Progenitor cell of endocrine pancreas (in vitro differentiated cells): ENCODE measurements around the gene ST7. TPM values are rescaled to one million over a fixed set of nuclear protein-coding genes. Genes with fewer than 3 reads are reported as not detected.

Experiments used
- DNase-seq: peaks from one replicate; pipeline ENCODE4 v3.0.0; 2021; ENCODE audit warnings: low spot score; ENCODE audit not compliant: unreplicated experiment
- H3K27ac Mint-ChIP-seq: 2 replicates; pipeline ENCODE4 v1.8.0; 2021; ENCODE audit warnings: mild to moderate bottlenecking, moderate library complexity, mixed read lengths
- H3K27me3 Mint-ChIP-seq: 2 replicates; pipeline ENCODE4 v1.8.0; 2021; ENCODE audit warnings: mixed read lengths
- H3K36me3 Mint-ChIP-seq: 2 replicates; pipeline ENCODE4 v1.8.0; 2022; ENCODE audit warnings: mixed read lengths; ENCODE audit not compliant: insufficient read depth
- H3K4me1 Mint-ChIP-seq: 2 replicates; pipeline ENCODE4 v1.8.0; 2021; ENCODE audit warnings: low read depth, mixed read lengths
- H3K4me3 Mint-ChIP-seq: 2 replicates; pipeline ENCODE4 v1.8.0; 2021; ENCODE audit warnings: low read depth, mild to moderate bottlenecking, moderate library complexity, mixed read lengths
- H3K9me3 Mint-ChIP-seq: 2 replicates; pipeline ENCODE4 v1.8.0; 2021; ENCODE audit warnings: low read depth, mixed read lengths
- CTCF ChIP-seq: fragments of 200-600 bp; sonication (generic); IDR thresholded peaks from one replicate; pipeline ENCODE4 v1.5.0; 2021; ENCODE audit warnings: antibody characterized with exemption, mild to moderate bottlenecking; ENCODE audit not compliant: unreplicated experiment
- microRNA-seq: library from miRNA; unstranded; fragments of <30 nt; microRNA quantifications from one replicate; pipeline ENCODE4 v1.1.0, GENCODE V29; 2020; ENCODE audit warnings: borderline number of aligned reads; ENCODE audit not compliant: unreplicated experiment
- total RNA-seq: library from RNA; stranded (reverse); gene quantifications from 2 replicates; pipeline ENCODE4 v1.2.1, GENCODE V29; 2021

ST7 gene
- total RNA-seq, 1 donor from 2014 or later = 24.8 TPM

- Mint-ChIP-seq H3K9me3 (no peaks in the 10 kb centered on the region), H3K36me3 (no peaks in the 10 kb centered on the region), H3K27me3 (peaks cover 13% of the 10 kb centered on the region), H3K4me1 (peaks cover 4% of the 10 kb centered on the region), H3K4me3 (no peak overlapping the region), H3K27ac (no peak overlapping the region)
- no peak for DNase-seq
- TF ChIP-seq CTCF = no peak
Observed at GRCh38 chr7:117273814-117274225, 320.5 kb downstream of the ST7 start.

- Mint-ChIP-seq H3K36me3 (no peaks in the 10 kb centered on the region), H3K27me3 (peaks cover 16% of the 10 kb centered on the region), H3K27ac (no peak overlapping the region), H3K9me3 (no peaks in the 10 kb centered on the region), H3K4me3 (no peak overlapping the region), H3K4me1 (peaks cover 4% of the 10 kb centered on the region)
- no peak for DNase-seq
- no peak for TF ChIP-seq CTCF
Observed at GRCh38 chr7:117274951-117275350, 321.6 kb downstream of the ST7 start.

- Mint-ChIP-seq H3K27me3 (peaks cover 13% of the 10 kb centered on the region), H3K4me1 (peaks cover 4% of the 10 kb centered on the region), H3K36me3 (no peaks in the 10 kb centered on the region), H3K4me3 (no peak overlapping the region), H3K9me3 (no peaks in the 10 kb centered on the region), H3K27ac (no peak overlapping the region)
- DNase-seq = no peak
- no peak for TF ChIP-seq CTCF
Observed at GRCh38 chr7:117277576-117277975, 324.3 kb downstream of the ST7 start.

- Mint-ChIP-seq H3K9me3 (no peaks in the 10 kb centered on the region), H3K4me1 (peaks cover 4% of the 10 kb centered on the region)
- DNase-seq = no peak
Observed at GRCh38 chr7:117278040-117278439, 324.7 kb downstream of the ST7 start.

GRCh38 chr7:117279203-117279602 lies 325.9 kb downstream of the ST7 start:
- Mint-ChIP-seq H3K27me3 (peaks cover 23% of the 10 kb centered on the region), H3K9me3 (no peaks in the 10 kb centered on the region), H3K27ac (no peak overlapping the region), H3K4me1 (no peaks in the 10 kb centered on the region), H3K4me3 (no peak overlapping the region), H3K36me3 (no peaks in the 10 kb centered on the region)
- DNase-seq = no peak
- TF ChIP-seq CTCF = no peak

More at GRCh38 chr7:117278040-117278439, 324.7 kb downstream of the ST7 start:
- TF ChIP-seq CTCF = no peak
- Mint-ChIP-seq H3K36me3 (no peaks in the 10 kb centered on the region), H3K4me3 (no peak overlapping the region), H3K27ac (no peak overlapping the region), H3K27me3 (peaks cover 17% of the 10 kb centered on the region)

Small RNAs within 50 kb of the gene (microRNA-seq; reads per million reads assigned to microRNA genes)
- gene MIR6132 = not detected

Other genes with a start within 250 kb of the ST7 start
- 151 and 174 TPM in 2 replicates for gene CAPZA2, start 90.9 kb upstream of the ST7 start, total RNA-seq